Stimulated activated CD8-positive, alpha-beta memory T cell treated with anti-CD3 and anti-CD28 coated beads, Interleukin-2, amount 100 ng/mL, for 48 hours (primary cell): ENCODE measurements around the gene DMRTA2.
"Not testable (repeated sequence)": the region's sequence is repeated elsewhere in the genome, so short reads cannot be mapped to it uniquely, and the experiment has no call there.

Experiments
- DNase-seq, 2 donors: peaks; one replicate each; pipeline ENCODE4 v3.0.0-alpha.2; 2020; ENCODE audit warnings: low read depth in 2 of 2

DMRTA2 gene

GRCh38 chr1:50381551-50381950 lies 41.7 kb downstream of the DMRTA2 start:
- DNase-seq = not testable (repeated sequence)

GRCh38 chr1:50378770-50379169 lies 44.5 kb downstream of the DMRTA2 start:
- no peak for DNase-seq

DNA sequence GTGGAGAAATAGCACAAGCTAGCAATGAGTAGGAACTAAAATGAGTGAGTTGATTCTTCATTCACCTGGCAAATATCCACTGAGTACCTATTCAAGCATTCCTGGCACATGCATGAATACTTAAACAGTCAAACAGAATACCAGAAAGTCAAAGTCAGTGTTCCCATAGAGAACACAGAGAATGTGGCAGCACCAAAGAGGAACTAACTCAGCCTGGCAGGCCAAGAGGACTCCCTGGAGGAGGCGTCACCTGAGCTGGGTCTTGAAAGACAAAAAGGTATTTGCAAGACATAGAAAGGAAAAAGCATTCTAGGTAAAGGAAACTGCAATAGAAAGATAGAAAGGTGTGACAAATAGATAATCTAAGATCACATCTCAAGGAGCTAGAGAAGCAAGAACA lies 49.7 kb downstream of the DMRTA2 start:
- DNase-seq = no peak

DNA sequence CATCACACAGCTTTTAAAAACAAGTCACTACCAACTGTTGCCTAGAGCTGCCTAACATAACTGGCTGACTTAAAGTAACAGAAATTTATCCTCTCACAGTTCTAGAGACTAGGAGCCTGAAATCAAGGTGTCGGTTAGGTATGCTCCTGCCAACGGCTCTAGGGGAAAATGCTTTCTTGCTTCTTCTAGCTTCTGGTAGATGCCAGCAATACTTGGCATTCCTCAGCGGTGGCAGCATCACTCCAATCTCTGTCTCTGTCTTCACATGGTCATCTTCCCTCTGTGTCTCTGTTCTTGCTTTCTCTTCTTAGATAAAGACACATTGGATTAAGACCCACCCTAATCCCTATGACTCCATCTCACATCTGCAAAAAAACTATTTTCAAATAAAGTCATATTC lies 51.5 kb downstream of the DMRTA2 start:
- DNase-seq = no peak

DNA sequence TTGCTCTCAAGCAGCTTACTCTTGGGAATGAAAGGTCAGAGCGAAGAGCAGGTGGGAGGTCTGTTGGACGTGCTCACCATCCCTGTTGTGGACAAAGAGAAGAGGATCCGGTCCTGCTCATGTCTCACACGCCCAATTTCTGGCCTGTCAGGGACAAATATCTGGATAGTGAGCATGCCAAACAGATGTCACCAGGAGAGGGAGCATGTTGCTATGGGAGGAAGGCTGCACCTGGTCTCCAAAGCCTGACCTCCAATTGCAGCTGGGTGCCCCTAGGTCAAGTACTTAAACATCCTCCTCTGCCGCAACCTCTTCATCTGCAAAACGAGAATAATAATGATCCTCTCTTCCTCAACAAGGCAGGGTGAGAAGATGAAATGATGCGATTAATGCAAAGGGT lies 53.4 kb downstream of the DMRTA2 start:
- DNase-seq = no peak

DNA sequence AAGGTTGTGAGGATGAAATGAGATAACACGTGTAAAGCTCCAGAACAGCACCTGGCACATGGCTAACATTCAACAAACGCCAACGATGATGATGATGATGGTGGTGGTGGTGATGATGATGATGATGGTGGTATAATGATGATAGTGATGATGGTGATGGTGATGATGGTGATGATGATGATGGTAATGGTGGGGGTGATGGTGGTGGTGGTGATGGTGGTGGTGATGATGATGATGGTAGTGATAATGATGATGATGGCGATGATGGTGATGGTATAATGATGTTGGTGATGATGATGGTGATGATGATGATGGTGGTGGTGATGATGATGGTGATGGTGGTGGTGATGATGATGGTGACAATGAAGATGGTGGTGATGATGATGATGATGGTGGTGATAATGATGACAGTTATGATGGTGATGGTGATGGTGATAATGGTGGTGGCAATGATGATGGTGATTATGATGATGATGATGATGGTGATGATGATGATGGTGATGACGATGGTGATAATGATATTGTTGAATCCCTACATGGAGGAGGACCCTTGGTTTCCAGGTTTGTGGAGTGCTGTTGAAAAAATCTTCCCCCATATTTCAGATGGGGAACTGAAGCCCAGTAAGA lies 54.1 kb downstream of the DMRTA2 start:
- no peak for DNase-seq

DNA sequence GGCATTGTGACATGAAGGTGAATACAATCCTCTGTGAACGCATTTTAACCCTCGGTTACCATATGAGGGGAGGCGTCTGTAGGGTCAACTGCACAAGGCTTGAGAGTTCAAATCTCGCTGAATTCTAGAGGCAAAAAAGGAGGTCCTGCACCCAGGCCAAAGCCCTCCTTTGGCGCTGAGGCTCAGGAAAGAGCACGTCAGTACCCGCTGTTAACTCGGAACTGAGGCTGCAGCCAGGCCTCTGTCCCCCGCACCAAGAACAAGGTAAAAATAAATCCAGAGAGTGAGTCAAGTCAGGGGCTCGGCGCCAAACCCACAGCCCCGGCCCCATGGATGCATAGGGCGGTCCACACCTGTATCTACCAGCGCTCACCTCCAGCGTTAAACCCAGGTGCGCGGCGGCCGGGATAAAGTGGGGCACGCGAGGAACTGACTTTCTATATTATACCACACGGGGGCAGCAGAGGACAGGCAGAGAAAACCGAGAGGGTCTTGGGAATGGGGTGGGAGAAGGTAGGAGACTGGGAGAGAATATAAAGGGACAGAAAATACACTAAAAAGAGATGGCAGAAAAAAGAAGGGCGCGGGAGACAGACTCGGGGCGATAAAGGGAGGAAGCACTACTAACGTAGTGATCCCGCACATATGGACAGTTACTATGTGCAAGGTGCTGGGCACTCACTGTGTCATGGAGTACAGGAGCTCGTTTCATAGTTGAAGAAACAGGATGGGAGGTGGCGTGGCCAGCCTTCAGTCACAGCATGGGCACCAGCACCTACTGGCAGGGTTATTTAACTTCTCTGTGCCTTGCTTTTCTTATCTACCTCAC lies 54.9 kb downstream of the DMRTA2 start:
- peak; percentile 8 to 16 for DNase-seq
